Mucosa of gallbladder (tissue), 1 donor: Measurements from ENCODE around the gene RPL3. TPM values are rescaled to one million over a fixed set of nuclear protein-coding genes. Genes with fewer than 3 reads are reported as not detected.

Experiments
- DNase-seq: peaks from one replicate; pipeline ENCODE4 v3.0.0-alpha.2; 2020; ENCODE audit warnings: low spot score
- total RNA-seq: library from RNA; stranded (reverse); gene quantifications from one replicate; pipeline ENCODE4 v1.2.1, GENCODE V29; 2021
- donor health status: DM: no; HTN: no; CAD: no.

Gene RPL3
- total RNA-seq, 1 donor from 2014 or later = 1,535 TPM

DNA sequence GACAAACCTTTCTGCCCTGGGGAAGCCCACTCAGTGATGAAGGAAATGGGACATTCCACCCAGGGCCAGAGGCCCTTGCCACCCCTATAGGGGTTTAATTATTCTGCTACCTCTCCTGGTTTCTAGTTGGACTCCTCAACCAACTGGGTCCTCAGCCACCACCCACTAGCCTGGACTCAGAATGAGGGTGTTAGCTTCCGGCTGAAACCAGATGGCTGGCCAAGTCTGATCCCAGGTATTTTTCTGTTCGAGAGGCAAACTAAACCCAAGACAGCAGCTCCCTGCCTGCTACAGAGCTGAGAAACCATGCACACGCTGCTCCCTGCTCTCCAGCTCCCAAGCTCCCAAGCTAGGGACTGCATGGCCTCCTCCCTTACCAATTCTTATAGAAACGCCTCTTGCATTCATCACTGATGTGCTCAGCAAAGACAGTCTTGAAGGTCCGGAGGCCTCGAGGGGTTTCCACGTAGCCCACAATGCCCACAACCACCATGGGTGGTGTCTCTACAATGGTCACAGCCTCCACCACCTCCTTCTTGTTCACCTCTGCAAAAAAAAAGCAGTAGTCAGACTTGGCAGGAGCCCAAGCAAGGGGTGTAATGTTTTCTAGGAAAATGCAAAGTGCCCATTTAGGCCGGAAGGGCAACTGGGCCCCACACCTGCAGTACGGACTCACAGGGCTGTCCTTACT is 2.2 kb downstream of the RPL3 start:
- no peak for DNase-seq

DNA sequence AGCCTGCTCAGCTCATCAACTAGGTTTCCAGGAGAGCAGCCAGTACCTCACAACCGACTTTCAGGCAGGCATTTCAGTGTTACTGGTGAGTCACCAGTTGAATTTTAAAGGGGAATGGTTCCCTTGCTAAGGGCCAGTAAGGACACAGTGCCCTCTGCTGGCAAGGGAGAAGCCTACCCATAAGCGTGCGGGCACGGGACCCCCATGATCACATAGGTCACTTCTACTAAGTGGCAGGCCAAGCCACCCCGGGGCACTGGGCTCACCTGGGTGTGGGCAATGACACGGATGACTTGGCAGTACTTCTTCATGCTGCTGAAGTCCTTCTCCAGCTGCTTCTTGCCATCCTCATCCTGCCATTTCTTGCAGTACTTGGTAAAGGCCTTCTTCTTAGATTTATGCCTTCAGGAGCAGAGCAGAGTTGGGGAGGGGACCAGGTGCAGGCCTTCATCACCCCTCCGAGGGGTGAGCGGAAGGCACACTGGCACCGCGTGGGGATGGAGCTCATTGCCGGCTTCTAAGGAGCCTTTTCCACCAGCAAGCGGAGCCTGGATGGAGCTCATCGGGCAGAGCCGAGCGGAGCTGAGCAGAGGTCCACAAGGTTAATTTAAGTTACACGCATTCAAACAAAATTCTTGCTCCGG is 2.9 kb downstream of the RPL3 start:
- DNase-seq = peak; percentile 79

DNA sequence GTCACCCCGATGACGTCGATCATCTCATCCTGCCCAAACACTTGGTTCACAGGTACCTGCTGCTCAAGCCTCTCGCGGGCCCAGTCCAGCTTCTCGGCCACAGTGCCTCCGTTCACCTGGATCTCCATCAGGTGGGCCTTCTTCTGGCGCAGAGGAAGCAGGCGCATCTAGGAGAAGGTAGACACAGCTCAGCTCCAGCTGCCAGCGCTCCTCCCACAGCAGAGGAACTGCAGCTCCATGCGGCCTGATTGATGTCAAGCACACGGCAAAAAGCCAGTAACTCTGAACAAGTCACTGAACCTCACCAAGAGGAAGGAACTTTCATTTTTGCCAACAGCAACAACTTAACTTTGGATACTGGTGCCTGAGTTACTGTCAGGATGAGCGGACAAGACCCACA is 4.0 kb downstream of the RPL3 start:
- no peak for DNase-seq

DNA sequence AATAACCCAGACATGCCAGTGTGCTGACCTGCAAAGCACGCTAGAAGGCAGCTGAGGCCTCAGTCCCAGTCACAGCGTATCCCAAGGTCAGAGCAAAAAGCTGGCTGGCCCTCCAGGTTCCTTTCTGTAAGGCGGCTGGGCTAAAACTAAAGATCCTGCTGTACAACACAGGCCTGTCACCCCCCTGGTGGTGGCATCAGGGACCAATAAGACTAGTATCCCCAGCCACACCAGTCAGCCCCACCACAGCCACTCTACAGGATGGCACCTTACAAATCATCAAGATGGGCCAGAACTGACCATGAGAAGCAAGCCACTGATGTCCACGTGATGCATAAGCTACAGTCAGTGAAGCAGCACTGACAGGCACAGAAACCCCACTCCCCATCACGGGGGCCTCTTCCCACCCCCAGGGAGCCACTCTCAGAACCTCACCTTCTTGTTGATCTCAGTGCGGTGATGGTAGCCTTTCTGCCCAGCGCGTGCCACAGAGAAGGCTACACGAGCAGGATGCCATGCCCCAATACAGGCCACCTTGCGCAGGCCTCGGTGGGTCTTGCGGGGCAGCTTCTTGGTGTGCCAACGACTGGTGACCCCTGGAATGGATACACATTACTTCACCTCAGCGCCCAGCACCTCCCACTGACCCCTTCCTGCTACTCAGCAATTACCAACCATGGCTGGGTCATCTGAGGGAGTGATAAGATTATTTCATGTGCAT is 5.0 kb downstream of the RPL3 start:
- DNase-seq = no peak

DNA sequence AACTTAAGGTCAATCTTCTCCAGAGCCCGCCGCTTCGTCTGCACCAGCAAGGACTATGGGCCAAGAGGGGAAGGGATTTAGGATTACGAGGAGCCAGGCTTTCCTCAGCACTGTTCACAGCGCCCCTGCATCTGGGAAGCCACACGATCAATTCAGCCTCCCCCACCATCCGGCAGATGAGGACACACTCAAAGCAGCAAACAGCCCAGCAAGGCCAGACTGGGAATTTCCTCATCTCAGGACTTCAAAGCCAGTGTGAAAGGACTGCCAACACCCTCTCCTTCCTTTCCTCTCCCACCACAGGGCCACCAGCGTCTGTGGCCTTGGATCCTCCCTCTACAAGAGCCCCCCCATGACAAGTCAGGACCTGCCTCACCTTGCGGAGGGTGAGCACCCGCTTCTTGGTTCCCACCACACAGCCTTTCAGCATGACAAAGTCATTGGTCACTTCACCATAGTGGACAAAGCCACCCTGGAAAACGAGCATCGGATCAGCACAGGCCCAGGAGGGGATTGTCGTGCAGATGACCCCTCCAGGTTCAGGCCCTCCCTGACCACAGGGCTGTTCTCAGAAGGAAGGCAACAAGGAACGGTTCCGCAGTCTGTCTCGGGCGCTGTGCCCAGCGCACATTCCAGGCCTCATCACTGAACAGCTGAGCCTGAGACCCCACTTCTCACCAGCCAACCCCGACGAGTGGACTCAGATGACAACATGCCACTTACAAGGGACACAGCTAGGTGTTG is 6.0 kb downstream of the RPL3 start:
- DNase-seq = no peak

DNA sequence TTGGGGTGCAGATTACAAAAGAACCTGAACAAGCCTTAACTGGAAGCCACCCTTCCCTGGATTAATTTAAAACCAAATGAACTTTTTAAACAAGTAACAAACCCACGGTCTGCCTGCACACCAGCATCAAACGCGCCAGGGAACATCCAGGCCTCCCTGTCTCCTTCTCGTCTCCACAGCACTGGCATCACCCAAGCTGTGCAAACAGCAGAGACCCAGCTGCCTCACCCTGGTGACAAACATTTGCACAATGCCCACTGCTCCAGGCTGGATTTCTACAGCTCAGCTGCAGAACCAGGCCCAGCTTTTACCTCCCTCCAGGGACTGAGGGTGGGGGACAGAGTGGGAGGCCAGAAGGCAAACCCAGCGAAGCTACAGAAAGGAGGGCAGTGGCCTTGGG is 7.0 kb downstream of the RPL3 start:
- no peak for DNase-seq

DNA sequence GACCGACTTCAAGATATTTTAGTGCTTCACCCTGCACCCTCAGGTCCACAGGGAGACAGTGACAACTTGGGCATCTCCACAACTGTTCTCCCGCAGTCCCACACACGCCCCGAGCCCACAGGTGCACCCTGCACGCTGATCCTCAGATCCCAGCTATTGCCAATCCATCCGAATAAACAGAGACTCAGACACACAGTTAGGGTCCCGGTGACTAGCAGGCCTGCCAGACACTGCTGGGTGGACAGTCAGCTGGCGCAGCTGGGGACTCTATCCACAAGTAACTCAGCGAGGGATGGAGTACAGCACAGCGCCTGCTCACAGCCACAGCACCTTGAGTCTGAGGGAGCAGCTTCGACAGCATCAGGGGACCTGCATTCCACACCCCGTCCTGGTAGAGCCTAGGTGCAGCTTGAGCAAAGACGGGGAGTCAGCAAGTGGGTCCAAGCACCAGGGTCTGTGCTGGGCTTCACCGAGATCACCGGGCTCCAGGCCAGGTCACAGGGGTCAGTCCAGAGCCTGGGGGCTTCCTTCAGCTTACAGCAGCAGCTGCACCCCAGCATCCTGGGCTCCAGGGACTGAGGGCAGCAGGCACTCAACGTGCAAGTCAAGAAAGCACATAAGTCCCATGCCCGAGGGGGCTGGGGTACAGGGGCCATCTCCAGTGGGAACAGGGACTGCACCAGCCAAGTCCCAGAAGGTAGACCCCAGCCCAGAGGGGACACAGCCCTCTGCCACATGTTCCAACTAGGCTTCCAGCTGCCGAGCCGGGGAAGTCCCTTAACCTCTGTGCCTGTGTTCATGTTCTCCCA is 7.6 kb downstream of the RPL3 start:
- no peak for DNase-seq

DNA sequence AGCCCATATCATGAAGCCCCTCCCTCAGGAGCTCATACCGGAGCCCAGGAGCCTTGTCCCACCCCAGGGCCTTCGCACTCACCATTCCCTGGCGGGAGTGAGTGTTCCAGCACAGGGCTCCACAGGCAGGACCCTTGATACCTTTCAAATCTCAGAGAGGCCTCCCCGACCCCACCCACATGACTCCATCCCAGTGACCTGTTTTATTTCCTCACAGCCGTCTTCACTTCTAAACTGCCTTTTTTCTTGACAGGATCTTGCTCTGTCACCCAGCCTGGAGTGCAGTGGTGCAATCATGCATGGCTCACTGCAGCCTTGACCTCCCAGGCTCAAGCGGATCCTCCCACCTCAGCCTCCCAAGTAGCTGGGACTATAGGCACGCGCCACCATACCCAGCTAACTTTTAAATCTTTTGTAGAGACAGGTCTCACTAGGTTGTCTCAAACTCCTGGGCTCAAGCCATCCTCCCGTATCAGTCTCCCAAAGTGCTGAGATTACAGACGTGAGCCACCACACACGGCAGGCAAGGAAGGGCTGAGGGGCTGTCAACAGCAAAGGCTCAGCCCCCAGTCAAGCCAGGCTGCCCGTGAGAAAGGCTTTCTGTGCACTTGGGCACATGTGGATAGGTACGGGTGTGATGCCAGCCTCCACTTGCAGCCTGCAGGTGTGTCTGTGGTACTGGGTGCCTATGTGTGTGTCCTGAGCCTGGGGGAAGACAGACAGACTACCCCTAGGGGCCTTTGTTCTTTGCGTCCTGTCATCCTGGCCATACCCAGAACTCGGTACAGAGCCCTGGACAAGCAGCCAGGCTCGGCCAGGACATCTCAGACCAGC is 9.3 kb downstream of the RPL3 start:
- no peak for DNase-seq

DNA sequence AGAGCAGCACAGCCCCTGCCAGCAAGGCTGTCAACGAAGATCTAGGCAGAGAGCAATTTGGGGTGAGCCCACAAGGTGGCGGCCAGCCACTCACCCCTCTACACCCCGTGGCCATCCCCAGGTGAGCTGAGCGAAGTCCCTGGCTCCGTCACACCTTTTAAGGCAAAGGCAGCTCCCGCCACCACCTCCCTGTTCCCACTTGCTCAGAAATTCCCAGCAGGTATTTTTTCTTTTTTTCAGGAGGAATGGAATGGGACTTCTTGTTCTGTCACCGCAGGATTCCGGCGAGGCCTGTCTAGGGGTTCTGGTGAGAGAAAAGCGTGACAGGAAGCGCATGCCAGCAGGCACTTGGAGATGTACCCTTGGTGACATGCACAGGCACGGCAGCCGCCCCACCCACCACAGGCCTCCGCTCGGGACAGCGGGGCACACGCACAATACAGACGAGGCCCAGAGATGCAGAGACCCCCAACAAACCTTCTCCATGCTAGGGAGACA is 10.0 kb downstream of the RPL3 start:
- no peak for DNase-seq

DNA sequence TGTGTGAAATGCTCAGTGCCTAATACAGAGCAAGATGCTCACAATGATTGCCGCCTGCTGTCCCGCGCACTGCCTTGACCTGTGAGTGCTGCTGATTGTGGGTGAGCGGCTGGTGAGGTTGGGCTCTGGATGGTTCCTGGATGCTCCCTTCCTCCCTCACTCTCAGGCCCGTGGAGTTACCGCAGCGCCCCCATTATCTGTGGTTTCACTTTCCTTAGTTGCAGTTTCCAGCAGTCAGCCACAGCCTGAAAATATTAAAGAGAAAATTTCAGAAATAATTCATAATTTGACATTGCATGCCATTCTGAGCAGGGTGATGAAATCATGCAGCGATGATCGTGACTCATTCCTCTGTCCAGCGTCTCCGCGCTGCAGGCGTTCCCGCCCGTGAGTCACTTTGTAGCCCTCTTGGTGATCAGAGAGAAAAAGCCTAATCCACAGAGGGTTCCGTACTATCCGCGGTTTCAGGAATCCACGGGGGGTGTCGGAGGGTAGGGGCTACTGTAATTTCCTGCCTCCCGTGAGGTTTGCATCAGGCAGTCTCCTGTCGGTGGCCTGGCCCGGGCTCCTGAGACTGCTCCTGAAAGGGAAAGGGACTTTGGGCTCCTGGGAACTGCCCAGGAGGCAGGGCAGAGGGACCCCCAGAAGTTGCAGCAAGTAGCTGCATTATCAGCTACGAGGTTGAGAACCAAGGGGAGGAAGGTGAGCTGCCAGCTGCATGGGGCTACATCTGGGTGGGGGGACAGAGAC is 10.6 kb downstream of the RPL3 start:
- peak; percentile 62 for DNase-seq

DNA sequence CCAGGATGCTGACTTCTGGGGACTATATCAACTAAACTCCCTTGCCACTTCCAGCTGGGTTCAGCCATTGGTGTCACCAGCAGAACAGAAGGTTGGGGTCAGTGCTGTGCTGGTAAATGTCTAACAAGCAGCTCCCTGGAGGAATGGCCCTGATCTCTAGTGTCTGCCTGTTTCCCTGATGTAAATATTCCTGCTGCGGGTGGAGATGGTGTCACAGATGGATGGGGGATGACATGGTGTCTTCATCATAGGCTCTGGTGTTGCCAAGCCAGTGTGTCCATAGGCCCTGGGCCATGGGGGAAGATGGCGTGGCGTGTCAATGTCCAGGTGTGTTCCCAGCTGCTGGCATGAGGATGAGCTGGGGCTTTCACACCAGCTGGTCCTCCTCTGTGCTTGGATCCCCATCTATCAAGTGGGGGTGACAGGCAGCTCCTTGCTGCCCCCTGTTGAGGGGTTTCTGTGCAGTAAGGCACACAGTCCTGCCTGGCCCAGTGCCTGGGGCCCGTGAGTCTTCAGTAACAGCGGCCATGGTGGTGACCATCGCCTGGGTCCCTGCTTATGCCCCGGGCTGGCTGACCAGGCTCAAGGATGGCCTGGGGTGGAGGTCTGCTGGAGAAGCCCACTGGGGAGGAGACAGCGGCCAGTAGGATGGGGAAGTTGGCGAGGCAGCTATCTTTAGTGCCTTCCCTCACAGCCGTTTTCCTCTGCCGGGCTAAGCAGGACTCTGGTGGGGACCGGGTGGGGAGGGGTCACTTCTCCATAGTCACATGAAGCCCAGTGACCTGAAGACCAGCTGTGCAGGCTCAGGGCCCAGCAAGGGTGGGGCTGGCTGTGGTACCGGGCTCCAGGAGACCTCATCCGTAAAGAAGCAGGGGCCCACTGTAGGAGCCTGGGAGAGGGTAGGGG is 12.7 kb downstream of the RPL3 start:
- DNase-seq = no peak

DNA sequence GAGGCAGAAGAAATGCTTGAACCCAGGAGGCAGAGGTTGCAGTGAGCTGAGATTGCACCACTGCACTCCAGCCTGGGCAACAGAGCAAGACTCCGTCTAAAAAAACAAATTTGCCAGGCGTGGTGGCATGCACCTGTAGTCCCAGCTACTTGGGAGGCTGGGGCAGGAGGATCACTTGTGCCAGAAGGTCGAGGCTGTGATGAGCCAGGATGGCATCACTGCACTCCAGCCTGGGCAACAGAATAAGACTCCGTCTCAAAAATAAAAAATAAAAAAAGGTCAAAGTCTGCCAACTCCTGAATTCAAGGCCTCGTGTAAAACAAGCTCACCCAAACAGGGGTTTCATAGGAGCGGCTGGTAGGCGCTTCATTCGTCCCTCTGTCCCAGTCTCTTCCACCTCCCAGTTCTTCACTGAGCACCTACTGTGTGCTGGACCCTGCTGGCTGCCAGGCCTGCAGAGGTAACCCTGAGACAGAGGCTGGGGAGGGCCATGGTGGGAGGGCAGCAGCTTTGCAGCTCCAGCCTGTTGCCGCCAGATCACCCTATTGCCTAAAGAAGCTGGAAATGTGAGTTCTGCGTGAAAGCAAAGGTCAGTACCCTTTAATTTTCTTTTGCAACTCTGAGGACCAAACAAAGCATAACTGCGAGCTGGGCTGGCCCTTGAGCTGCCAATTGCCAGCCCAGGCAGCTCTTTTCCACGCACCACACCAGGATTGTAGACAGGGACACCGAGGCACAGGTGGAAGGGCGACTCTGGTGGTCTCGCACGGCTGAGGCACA is 15.3 kb downstream of the RPL3 start:
- DNase-seq = no peak

DNA sequence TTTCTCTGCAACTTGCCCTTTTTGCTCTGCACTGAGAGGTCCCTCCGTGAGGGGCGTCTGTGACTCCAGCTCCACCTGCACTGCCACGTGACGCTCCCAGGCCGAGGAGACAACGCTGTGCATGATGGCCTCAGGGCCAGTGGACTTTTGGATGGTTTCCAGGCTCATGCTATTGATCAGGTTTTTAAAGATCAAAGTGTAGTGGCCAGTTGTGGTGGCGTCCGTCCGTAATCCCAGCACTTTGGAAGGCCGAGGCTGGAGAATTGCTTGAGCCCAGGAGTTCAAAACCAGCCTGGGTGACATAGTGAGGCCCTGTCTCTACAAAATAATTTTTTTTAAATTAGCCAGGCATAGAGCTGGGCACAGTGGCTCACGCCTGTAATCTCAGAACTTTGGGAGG is 16.1 kb downstream of the RPL3 start:
- DNase-seq = peak; percentile 58

DNA sequence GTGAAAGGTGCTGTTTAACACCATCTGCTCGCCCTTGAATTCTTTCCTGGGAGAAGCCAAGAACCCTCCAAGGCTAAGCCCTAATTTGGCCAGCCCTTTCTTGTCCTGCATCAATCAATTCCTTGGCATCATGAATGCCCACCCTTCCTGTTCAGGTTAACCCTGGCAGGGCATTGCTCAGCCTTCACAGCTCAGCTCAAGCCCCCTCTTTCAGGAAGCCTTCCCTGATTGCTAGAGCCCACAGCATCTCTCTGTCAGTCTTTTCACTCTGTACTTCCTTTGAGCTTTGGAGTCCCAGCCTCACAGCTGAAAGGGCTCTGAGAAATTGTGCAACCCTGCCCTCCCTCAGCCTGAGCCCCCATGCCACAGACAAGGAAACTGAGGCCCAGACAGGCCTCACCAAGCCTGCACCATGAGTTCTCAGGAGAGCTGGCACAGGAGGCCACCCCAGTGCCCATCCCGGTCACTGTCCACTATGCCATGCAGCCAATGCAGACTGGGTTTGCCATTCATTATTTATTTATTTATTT is 16.9 kb downstream of the RPL3 start:
- no peak for DNase-seq

DNA sequence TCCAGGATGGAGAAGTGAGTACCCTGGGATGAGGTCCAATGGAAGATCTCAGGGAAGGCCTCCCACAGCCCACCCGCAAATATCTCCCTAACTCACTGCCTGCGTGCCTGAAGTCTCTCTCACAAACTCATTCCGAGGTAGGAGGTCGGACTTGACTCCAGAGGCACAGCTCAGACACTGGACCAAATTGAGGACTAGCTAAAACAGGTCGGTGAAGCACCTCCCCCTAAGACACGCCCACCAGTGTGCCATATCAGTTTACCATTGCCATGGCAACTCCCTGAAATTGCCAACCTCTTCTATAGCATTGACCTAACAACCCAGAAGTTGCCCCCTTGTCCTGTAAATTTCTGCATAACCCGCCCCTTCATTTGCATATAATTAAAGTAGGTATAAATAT is 17.5 kb downstream of the RPL3 start:
- no peak for DNase-seq

DNA sequence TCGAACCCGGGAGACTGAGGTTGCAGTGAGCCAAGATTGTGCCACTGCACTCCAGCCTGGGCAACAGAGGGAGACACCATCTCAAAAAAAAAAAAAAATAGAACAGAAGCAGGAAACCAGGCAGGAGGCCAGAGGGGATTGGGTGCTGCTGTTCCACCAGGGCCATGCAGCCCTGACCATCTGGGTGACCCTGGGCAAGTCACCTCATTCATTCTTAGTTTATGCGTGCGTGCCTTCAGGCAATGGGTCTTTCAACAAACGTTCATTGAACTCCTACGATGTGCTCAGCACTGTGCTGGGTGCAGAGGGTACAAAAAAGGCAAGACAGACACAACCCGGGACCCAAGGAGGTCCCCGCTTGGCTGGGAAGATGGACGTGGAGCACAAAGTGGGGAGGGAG is 18.3 kb downstream of the RPL3 start:
- no peak for DNase-seq

DNA sequence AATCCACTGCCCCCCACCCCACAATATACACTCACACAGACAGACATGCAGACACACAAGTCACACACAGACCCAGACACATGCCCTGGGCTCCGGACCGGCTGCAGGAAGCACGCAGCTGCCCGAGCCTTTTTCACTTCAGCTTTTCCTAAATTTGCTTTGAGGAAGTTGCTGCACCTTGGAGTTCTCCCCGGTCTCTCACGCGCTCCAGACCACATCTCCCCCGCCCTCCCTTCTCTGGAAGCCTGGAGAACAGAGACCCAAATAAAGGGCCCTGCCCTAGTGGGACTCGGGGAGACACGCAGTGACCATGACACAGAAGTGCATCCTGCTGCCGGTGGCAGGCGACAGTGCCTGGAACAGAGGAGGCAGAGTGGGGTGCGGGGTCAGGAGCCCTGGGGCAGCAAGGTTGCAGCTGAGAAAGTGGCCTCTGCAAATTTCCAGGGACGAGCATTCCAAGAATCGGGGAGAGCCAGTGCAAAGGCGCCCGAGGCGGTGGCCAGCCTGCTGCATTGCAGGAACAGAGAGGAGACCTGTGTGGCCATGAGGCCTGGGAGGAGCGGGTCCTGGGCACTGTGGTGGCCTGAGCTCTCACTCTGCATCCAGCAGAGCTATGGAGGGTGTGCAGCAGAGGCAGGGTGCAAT is 19.1 kb downstream of the RPL3 start:
- peak; percentile 42 for DNase-seq
